GM18858 (cell line): ENCODE results near the gene PCDHB10.
"Not testable (repeated sequence)": the region's sequence is repeated elsewhere in the genome, so short reads cannot be mapped to it uniquely, and the experiment has no call there.

Experiments used
- ATAC-seq: cut with Tn5 transposase; IDR thresholded peaks from one replicate; pipeline ENCODE4 v1.9.1; 2021; ENCODE audit not compliant: unreplicated experiment

The PCDHB10 gene

DNA sequence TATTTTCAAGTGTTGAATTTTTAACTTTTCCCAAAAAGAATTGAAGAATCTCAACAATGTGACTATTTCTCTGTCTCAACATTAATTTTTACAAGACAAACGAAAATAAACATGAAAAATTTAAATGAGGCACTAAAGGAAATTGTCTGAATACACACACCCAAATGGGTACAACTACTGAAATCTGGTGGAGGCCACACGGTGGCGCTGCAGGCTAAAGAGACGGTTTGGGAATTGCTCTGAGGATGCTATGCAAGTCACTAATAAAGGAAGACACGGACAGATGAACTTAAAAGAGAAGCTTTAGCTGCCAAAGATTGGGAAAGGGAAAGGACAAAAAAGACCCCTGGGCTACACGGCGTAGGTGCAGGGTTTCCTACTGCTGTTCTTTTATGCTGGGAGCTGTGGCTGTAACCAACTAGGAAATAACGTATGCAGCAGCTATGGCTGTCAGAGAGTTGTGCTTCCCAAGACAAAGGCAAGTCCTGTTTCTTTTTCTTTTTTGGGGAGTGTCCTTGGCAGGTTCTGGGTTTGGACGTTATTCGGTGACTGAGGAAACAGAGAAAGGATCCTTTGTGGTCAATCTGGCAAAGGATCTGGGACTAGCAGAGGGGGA is at the start of gene PCDHB10:
TSS of gene PCDHB10 (plus strand) at position 244 of the 616 bp plus-strand sequence. CDS start at position 444, 200 bp downstream.
- ATAC-seq = no peak

DNA sequence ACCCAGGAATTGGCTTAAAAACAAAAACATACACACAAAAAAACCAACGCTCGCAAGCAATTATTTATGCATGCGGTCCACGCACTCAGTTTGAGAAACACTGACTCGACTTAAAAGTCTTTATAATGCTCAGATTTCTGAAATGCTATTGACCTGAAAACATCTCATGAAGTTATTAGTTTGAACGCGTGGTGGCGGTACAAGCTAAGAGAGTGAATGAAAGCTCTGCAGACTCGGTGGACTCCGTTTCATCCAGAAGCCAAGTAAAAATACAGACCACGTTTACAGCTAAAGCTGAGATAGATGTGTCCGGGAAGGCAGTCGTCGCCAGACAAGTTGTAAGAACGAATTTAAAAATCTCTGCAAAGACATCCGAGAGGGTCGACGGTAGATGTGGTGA is 42.3 kb upstream of the PCDHB10 start, which contains the start of gene PCDHB6:
TSS of gene PCDHB6 (plus strand) at position 246 of the 400 bp plus-strand sequence. CDS start 201 bp downstream, outside the sequence.
- ATAC-seq = no peak

DNA sequence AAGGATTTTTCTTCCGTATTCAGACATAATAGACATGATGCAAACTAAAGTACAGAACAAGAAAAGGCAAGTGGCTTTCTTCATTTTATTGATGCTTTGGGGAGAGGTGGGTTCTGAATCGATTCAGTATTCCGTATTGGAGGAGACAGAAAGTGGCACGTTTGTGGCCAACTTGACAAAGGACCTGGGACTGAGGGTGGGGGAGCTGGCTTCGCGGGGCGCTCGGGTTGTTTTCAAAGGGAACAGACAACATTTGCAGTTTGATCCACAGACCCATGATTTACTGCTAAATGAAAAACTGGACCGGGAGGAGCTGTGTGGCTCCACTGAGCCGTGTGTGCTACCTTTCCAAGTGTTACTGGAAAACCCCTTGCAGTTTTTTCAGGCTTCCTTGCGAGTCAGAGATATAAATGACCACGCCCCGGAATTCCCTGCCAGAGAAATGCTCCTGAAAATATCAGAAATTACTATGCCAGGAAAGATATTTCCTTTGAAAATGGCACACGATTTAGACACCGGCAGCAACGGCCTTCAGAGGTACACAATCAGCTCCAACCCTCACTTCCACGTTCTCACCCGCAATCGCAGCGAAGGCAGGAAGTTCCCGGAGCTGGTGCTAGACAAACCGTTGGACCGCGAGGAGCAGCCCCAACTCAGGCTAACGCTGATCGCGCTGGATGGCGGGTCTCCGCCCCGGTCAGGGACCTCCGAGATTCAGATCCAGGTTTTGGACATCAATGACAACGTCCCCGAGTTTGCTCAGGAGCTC is 41.7 kb upstream of the PCDHB10 start:
- no peak for ATAC-seq

DNA sequence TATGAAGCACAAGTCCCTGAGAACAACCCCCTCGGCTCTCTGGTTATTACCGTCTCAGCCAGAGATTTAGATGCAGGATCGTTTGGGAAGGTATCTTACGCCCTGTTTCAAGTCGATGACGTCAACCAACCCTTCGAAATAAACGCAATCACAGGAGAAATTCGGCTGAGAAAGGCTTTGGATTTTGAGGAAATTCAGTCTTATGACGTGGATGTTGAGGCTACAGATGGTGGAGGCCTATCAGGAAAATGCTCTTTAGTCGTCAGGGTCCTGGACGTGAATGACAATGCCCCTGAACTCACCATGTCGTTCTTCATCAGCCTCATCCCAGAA is 41.2 kb upstream of the PCDHB10 start:
- ATAC-seq = no peak

DNA sequence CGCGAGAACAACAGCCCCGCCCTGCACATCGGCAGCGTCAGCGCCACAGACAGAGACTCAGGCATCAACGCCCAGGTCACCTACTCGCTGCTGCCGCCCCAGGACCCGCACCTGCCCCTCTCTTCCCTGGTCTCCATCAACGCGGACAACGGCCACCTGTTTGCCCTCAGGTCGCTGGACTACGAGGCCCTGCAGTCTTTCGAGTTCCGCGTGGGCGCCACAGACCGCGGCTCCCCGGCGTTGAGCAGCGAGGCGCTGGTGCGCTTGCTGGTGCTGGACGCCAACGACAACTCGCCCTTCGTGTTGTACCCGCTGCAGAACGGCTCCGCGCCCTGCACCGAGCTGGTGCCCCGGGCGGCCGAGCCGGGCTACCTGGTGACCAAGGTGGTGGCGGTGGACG is 40.5 kb upstream of the PCDHB10 start:
- ATAC-seq = not testable (repeated sequence)

DNA sequence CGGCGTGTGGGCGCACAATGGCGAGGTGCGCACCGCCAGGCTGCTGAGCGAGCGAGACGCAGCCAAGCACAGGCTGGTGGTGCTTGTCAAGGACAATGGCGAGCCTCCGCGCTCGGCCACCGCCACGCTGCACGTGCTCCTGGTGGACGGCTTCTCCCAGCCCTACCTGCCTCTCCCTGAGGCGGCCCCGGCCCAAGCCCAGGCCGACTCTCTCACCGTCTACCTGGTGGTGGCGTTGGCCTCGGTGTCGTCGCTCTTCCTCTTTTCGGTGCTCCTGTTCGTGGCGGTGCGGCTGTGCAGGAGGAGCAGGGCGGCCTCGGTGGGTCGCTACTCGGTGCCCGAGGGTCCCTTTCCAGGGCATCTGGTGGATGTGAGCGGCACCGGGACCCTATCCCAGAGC is 40.1 kb upstream of the PCDHB10 start:
- ATAC-seq = not testable (repeated sequence)

DNA sequence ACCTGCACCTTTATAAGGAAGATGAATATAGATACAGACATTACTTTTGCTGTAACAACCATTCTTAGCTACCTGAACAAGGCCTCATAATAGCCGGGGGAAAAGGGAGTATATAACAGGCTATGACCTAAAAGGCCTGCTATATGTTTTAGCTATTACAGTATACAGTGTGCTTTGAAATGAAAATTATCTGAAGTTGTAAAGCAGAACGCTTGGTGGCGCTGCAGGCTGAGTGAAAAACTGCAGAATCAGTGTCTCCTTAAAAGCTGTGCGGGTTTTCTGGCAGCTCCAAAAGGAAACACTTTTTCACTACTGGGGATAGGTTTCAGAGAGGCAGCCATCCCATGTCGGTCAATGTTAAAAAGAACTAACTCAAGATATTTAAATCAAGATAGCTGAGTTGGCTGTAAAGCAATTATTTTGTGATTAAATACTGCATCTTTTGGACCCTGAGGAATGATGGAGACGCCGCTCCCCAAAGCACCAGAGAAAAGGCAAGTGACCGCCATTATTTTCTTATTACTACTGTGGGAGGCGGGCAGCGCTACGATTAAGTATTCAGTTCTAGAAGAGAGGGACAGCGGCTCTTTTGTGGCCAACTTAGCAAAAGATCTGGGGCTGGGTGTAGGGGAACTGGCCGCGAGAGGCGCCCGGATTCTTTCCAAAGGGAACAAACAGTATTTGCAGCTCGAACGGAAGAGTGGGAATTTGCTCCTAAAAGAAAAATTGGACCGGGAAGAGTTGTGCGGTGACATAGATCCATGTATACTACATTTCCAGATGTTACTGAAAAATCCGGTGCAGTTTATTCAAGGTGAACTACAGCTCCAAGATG is 36.4 kb upstream of the PCDHB10 start:
- no peak for ATAC-seq

DNA sequence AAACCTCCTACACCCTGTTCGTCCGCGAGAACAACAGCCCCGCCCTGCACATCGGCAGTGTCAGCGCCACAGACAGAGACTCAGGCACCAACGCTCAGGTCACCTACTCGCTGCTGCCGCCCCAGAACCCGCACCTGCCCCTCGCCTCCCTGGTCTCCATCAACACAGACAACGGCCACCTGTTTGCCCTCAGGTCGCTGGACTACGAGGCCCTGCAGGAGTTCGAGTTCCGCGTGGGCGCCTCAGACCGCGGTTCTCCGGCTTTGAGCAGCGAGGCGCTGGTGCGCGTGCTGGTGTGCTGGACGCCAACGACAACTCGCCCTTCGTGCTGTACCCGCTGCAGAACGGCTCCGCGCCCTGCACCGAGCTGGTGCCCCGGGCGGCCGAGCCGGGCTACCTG is 34.8 kb upstream of the PCDHB10 start:
- ATAC-seq = not testable (repeated sequence)

DNA sequence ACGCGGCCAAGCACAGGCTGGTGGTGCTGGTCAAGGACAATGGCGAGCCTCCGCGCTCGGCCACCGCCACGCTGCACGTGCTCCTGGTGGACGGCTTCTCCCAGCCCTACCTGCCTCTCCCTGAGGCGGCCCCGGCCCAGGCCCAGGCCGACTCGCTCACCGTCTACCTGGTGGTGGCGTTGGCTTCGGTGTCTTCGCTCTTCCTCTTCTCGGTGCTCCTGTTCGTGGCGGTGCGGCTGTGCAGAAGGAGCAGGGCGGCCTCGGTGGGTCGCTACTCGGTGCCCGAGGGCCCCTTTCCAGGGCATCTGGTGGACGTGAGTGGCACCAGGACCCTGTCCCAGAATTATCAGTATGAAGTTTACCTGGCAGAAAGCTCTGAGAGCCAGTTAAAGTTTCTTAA is 34.3 kb upstream of the PCDHB10 start:
- ATAC-seq = not testable (repeated sequence)

DNA sequence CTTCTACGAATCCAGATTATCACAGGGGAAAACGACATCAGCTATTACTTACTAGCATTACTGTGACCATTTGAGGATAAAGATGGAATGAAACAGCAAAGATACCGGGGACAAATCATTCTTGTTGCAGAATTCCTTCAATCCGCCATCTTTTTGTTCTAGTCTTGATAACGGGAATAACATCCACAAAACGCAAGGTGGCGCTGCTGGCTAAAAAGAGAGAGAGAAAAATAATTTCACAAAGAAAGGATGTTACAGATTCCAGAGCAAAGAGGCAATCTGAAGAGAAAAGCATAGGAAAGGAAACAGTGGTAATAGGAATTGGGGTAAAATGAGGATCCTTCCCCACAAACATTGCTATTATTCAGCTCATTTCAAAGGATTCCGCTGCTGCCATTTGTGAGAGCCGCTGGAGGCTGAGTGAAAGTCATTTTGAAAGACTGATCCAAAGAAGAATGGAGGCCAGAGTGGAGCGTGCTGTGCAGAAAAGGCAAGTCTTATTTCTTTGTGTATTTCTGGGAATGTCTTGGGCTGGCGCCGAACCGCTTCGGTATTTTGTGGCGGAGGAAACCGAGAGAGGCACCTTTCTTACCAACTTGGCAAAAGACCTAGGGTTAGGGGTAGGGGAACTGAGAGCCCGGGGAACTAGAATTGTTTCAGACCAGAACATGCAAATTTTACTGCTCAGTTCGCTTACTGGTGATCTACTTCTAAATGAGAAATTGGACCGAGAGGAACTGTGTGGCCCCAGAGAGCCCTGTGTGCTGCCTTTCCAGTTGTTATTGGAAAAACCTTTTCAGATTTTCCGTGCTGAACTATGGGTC is 19.6 kb upstream of the PCDHB10 start, which contains the start of gene PCDHB7:
TSS of gene PCDHB7 (plus strand) at position 264 of the 824 bp plus-strand sequence. CDS start at position 456, 192 bp downstream.
- no peak for ATAC-seq

DNA sequence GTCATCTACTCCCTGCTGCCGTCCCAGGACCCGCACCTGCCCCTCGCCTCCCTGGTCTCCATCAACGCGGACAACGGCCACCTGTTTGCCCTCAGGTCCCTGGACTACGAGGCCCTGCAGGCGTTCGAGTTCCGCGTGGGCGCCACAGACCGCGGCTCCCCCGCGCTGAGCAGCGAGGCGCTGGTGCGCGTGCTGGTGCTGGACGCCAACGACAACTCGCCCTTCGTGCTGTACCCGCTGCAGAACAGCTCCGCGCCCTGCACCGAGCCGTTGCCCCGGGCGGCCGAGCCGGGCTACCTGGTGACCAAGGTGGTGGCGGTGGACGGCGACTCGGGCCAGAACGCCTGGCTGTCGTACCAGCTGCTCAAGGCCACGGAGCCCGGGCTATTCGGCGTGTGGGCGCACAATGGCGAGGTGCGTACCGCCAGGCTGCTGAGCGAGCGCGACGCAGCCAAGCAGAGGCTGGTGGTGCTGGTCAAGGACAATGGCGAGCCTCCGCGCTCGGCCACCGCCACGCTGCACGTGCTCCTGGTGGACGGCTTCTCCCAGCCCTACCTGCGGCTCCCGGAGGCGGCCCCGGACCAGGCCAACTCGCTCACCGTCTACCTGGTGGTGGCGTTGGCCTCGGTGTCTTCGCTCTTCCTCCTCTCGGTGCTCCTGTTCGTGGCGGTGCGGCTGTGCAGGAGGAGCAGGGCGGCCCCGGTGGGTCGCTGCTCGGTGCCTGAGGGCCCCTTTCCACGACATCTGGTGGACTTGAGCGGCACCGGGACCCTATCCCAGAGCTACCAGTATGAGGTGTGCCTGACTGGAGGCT is 17.7 kb upstream of the PCDHB10 start:
- not testable (repeated sequence) for ATAC-seq

DNA sequence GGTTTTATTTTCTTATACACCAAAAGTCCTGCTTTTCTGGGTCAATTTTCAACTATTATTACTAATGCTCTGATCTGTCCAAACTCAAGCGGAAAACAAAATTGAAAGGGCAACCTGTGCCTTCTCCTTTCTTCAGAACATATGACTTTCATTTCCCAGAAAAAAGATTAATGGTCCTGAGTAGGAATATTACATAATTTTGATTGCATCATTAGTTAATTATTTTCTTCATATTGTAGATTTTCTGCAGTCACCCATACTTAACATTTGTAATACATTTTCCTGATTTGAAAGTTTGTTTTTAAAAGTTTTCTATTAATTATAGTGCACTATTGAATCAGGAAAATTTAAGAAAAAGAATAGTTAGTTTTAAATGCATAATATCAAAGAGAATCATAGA is 16.2 kb upstream of the PCDHB10 start:
- no peak for ATAC-seq

DNA sequence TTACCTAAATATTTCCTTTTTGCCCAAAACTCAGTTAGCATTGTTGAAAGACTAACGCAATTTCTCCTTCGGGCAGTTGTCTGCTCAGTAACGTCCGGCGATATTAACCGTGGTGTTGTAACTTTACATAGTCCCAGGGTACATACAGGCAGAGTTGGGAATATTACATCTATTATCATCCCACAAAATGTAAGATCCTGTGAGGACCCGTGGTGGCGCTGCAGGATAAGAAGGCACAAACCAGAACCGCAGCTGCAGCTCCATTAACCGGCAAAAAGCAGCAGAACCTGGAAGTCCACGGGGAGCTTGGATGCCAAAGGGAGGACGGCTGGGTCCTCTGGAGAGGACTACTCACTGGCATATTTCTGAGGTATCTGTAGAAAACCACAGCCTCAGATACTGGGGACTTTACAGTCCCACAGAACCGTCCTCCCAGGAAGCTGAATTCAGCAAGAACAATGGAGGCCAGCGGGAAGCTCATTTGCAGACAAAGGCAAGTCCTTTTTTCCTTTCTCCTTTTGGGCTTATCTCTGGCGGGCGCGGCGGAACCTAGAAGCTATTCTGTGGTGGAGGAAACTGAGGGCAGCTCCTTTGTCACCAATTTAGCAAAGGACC is 14.5 kb upstream of the PCDHB10 start, which contains the start of gene PCDHB8:
TSS of gene PCDHB8 (plus strand) at position 214 of the 615 bp plus-strand sequence. CDS start at position 459, 245 bp downstream.
- ATAC-seq = not testable (repeated sequence)

DNA sequence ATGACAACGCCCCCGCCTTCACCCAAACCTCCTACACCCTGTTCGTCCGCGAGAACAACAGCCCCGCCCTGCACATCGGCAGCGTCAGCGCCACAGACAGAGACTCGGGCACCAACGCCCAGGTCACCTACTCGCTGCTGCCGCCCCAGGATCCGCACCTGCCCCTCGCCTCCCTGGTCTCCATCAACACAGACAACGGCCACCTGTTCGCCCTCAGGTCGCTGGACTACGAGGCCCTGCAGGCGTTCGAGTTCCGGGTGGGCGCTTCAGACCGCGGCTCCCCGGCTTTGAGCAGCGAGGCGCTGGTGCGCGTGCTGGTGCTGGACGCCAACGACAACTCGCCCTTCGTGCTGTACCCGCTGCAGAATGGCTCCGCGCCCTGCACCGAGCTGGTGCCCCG is 12.8 kb upstream of the PCDHB10 start:
- ATAC-seq = not testable (repeated sequence)

DNA sequence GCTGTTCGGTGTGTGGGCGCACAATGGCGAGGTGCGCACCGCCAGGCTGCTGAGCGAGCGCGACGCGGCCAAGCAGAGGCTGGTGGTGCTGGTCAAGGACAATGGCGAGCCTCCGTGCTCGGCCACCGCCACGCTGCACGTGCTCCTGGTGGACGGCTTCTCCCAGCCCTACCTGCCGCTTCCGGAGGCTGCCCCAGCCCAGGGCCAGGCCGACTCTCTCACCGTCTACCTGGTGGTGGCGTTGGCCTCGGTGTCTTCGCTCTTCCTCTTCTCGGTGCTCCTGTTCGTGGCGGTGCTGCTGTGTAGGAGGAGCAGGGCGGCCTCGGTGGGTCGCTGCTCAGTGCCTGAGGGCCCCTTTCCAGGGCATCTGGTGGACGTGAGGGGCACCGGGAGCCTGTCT is 12.3 kb upstream of the PCDHB10 start:
- not testable (repeated sequence) for ATAC-seq

DNA sequence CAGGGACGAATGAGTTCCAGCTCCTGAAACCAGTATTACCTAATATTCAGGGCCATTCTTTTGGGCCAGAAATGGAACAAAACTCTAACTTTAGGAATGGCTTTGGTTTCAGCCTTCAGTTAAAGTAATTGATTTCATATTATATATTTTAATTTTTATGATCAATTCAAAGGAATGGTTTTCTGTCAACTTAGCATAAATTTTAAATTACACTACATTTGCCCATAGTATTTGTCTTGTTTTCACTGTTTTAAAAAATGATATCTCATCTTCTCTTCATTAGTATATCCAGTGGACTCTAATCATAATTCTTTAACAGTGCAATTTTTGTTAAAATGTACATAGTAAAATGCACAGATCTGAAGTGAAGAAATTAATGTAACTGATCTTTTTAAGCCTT is 11.8 kb upstream of the PCDHB10 start:
- ATAC-seq = no peak

DNA sequence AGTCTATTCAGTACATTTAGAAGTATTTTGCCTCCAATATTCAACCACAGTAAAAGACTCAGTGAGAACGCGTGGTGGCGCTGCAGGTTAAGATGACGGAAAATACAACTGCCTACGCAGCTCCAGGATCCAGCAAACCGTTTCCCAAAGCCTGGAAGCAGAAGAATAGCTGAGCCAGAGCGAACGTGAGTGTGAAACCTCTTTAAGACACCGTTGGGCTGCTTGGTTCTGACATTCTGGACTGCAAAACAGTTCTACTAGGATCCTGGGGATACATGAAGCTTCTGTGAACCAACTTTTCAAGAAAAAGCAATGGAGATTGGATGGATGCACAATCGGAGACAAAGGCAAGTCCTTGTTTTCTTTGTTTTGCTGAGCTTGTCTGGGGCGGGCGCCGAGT is 9.9 kb upstream of the PCDHB10 start, which contains the start of gene PCDHB16:
TSS of gene PCDHB16 (plus strand) at position 140 of the 400 bp plus-strand sequence. CDS start at position 313, 173 bp downstream.
- ATAC-seq = no peak

DNA sequence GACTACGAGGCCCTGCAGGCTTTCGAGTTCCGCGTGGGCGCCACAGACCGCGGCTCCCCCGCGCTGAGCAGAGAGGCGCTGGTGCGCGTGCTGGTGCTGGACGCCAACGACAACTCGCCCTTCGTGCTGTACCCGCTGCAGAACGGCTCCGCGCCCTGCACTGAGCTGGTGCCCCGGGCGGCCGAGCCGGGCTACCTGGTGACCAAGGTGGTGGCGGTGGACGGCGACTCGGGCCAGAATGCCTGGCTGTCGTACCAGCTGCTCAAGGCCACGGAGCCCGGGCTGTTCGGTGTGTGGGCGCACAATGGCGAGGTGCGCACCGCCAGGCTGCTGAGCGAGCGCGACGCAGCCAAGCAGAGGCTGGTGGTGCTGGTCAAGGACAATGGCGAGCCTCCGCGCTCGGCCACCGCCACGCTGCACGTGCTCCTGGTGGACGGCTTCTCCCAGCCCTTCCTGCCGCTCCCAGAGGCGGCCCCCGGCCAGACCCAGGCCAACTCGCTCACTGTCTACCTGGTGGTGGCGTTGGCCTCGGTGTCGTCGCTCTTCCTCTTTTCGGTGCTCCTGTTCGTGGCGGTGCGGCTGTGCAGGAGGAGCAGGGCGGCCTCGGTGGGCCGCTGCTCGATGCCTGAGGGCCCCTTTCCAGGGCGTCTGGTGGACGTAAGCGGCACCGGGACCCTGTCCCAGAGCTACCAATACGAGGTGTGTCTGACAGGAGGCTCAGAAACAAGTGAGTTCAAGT is 7.9 kb upstream of the PCDHB10 start:
- not testable (repeated sequence) for ATAC-seq
